CMK (cell line): ENCODE results near the gene PC.

ENCODE experiments used
- DNase-seq: peaks from one replicate; pipeline ENCODE4 v3.0.0-alpha.2; 2010; ENCODE audit warnings: low read depth

Gene PC

DNA sequence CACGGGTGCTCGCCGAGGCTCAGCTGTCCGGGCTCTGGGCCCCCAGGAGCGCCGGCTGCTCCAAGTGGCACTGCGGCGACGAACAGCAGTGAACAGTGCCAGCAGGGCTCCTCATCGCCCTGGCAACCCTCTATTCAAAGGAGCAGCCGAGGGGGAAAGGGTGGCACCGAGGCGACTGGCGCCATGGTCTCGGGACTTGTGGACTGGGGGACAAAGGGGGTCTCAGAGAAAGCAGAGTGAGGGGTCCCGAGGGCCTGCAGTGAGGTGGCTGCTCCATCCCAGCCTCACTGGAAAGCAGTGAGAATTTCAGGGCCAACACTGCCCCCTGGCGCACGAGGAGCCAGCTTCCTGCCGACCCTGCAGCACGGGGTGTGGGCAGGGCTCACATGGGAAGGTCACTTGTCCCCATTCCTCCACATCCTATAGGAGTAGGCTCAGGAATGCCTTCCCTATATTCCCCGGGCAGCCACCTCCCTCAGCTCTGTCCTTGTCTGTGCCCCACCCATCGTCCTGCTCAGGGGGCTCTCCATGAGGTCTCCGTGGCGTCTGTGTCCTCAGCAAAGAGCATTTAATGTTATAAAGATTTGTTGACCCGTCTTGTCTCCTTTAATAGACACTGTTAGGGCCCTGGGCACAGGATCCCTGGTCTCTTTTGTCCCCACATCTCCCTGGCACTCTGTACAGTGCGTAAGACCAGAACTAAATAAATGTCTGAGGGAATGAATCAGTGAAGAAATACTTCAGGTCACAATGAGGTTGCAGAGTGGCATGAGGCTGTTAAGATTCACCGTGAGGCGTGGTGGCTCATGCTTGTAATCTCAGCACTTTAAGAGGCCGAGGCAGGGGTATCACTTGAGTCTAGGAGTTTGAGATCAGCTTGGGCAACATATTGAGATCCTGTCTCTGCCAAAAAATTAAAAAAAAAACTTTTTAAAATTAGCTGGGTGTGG, 74.9 kb downstream of the PC start:
- no peak for DNase-seq

- no peak for DNase-seq
Measured at GRCh38 chr11:66882561-66883015, 75.6 kb downstream of the PC start.

- DNase-seq, result no peak
Measured at GRCh38 chr11:66881927-66882452, 76.2 kb downstream of the PC start.

DNA sequence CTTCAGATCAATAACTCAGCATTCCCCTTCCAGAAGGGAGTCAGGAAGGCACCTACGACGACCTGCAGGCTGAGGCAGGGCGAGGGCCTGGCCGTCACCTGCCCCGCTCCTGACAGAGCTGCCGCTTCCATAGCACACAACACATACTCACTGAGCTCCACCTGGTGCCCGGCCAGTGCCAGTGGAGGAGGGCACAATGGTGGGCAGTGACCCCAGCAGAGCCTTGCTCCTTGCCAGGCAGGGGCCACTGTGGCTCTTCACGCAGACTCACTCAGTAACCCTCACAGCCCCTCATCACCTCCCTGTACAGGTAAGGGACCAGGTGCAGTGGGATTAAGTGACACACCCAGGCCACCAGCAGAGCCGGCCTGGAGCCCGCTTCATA, 76.7 kb downstream of the PC start:
- DNase-seq, result no peak

DNA sequence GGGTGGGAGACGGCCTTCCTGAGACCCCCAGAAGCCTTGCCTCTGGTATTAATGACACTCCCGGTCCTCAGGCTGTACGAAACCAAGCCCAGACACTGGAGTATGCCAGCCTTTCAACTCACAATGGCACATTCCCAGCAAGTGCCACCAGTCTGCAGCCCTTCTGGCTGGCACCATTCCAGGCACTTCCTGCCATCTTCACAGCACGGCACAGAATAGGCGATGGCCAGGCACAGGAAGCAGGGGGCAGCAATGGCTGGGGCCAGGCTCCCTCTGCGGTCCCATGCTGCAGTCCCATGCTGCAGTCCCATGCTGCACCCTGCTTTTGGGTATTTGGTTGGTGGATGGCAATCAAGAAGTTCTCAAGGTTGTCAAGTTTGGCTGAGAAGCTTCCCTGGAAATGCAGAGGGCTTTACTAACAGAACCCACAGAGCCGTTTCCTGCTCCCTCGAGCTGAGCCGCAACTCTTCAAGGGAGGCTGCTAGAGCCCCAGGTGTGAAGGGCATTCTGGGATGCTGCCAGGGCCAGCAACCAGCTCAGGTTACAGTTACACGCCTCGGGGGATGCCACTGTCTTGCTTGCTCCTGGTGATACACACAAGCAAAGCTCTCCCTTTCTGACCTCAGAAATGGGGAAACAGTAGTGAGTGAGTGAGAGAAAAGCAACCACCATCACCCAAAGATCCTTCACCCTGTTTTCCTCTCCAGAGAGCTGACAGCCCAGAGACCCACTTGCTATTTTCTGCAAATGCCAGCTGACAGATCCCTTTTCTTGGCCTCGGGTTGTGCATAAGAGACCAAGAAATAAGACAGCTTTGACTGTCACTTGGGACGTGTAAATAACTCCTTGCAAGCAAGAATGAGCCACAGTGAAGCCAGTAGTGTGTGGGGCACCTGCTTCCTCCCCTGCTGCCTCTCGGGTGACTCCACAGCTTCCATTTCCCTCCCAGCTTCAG, 77.4 kb downstream of the PC start:
- DNase-seq, result no peak

- no peak for DNase-seq
Measured at GRCh38 chr11:66879999-66880398, 78.2 kb downstream of the PC start.

DNA sequence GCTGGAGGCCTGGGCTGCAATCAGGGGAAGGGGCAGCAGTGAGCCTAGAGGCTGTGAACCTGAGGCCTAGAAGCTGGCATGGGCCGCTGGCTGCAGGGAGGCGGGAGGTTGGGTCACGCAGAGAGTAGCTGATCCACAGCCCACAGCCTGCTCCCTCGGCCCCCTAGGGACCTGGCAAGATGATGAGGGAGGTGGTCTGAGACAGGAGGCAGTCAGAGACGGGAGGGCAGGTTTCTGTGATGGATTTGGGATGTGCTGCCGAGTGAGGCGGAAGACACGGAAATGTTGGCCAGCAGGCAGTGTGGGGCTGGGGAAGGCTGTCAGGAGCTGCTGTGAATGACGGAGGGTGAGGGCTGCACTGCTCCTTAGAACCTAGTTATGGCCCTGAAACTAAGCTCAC, 78.6 kb downstream of the PC start:
- DNase-seq, result no peak

DNA sequence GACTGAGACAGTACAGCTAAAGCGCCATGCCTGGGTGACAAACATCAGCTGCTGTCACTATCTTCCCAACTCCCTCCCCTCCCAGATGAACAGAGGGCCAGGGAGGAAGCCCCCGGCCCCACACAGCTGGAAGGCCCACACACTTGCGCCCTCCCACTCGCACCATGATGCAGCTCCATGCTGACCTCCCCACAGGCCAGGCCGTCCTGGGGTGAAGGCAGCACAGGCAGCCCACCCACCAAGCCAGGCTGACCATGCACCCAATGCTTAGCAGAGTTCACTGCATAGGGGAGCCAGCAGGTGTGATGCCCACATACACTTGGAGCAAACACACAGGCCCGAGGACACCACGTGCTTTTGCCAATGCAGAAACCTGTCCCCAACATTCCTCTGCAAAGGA, 79.2 kb downstream of the PC start:
- DNase-seq, result no peak

DNA sequence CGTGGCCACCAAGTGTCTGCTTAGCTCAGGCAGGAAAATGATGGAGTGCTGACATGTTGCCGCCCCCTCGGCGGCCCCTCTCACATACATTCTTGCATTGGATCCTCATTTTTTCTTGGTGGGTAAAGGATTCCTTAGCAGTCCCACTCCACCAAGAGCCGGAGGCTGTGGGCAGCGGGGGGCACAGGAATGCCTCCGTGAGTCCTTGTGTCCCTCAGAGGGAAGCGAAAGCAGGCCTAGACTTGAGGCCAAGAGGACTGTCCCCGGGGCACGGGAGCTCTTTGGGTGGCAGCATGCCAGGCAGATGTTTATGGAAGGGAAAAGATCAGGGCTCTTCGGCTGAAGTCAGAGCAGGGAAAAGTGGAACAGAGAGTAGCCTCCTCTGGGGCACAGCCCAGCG, 79.7 kb downstream of the PC start:
- DNase-seq, result no peak

DNA sequence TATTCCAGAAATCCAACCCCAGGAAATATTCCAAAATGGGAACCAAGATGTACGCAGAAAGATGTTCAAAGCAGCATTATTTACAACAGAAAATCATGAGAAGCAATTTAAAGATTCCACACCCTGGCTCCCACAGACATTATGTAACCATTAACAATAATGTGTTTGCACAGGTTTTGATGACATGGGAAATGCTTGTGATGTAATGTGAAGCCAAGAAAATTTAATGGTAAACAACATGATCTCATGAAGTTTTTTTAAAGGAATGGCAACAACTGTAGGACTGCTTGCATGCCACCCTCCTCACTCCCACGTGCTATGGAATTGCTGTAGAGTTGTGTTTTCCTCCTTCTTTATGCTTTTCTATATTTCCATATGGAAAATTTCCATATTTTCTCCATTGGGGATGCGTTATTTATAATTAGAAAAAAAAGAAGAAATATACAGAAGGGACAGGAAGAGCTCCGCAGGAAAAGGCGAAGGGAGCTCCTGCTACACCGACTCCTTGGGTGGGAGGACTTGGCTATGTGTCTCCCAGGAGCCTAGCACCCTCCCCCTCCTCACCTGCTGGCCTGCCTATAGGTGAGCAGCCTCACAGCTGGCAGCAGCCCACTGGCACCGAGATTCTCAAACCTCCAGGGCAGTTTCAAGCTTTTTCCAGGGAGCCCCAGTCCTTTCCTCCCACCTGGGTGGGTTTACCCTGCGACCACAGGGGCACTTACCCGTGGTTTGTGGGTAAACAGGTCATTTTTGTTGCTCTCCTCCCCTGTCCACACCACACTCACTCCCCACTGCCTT, 80.4 kb downstream of the PC start:
- no peak for DNase-seq

DNA sequence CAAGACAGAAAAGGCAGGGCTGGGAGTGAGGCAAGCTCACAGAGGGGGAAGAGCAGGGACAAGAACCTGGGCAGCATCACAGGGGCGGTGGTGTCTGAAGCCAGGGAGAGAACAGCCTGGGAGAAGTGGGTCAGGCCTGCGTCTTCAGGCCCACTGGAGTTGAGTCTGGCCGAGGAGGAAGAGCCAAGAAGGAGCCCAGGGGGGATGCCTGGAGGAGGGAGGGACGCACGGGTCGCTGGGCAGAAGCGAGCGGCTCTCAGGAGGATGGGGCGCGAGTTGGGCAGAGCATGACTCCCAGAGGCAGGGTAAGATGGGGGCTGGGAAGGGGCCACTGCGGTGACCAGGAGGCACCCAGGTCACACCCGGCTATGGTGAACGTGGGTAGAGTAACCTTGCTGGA, 82.8 kb downstream of the PC start:
- no peak for DNase-seq

DNA sequence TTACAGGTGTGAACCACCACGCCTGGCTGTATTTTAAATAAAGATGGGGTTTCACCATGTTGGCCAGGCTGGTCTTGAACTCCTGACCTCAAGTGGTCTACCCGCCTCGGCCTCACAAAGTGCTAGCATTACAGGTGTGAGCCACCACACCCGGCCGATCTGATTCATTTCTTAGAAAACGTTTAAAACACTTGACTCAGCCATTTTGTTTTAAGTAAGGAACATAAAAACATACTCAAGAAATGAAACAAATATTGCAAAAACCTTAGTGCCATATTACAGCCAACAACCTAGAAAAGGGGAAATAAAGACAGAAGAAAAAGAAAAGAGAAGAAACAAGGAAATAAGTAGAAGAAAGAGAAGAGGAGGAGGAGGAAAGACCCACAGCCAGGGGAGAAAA, 84.0 kb downstream of the PC start:
- no peak for DNase-seq

GRCh38 chr11:66871521-66871901, 86.7 kb downstream of the PC start:
- DNase-seq, result no peak

- no peak for DNase-seq
Measured at GRCh38 chr11:66870616-66871520, 87.3 kb downstream of the PC start.

DNA sequence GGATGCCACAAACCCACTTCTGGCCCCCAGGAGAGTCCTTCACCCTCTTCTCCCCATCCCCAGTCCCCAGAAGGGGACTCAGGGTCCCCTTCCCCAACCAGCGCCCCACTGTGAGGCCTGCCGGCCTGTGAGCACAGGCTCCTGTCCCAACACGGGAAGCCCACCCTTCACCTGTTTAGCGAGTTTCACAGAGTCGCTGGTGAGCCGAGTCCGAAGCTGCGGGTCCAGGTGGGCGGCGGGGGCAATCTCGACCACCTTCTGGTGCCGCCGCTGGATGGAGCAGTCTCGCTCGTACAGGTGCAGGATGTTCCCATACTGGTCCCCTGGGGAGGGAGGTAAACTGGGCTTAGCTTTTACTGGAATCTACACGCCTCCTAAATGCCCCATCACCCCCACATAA, 88.1 kb downstream of the PC start:
- DNase-seq, result no peak

GRCh38 chr11:66869567-66869870, 88.7 kb downstream of the PC start:
- DNase-seq, result no peak

DNA sequence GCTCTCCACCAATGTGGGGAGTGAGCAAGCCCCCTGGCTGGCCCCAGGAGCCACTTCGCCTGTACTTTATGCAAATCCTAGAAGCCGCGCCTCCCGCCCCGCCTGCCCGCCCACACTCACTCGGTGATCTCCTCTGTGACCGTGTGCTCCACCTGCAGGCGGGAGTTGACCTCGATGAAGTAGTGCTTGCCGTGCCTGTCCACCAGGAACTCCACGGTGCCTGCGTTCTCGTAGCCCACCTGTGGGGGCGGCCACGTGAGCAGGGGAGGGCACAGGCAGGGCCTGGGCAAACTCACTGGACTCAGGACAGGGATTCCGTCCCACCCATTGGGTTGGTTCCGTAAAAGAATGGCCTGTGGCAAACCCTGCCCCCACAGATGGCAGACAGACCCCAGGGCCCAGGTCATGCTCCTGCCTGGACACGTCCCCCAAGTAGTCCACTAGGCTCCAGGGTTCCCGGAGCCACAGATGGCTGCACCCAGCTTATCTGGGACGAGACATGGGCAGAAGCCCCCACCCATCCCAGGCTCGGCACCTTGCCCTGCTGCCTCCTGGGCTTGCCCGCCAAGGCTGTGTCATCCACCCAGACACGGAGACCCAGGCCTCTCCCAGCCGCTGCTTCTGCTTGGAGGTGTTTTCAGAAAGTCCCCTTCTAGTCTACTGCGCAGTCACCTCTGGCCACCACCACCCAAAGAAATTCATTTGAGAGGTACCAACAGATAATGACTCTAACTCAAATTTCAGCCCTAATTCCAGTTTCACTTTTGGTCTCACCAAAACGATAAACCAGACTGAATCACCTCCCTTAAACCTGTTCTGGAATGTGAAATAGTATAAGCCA, 89.2 kb downstream of the PC start:
- DNase-seq, result no peak

DNA sequence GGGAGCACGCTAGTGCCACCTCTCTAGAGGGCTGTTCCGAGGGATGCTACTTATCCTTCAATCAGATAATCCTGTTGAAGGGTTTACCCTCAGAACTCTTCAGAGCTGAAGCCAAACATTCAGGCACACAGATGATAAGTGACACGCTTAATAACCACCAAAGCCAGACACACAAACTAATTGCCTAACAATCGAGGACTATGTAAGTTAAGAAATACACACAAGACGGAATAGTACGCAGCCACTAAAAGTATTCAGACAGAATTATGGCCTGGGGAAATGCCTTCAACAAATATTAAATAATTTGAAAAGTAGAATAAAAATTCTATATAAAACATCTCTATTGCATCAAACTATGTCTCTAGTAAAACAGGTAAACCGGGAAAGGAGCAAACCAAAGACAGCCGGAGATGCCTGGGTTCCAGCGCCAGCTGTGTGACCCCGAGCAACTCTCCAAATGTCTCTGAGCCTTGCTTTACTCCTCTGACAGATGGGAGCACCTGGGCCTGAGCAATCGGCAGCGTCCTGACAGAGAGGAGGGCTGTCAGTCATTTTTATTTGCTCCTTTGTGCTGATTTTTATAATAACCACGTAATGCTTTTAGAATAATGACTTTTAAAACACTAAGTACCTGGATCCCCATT, 90.0 kb downstream of the PC start:
- no peak for DNase-seq

DNA sequence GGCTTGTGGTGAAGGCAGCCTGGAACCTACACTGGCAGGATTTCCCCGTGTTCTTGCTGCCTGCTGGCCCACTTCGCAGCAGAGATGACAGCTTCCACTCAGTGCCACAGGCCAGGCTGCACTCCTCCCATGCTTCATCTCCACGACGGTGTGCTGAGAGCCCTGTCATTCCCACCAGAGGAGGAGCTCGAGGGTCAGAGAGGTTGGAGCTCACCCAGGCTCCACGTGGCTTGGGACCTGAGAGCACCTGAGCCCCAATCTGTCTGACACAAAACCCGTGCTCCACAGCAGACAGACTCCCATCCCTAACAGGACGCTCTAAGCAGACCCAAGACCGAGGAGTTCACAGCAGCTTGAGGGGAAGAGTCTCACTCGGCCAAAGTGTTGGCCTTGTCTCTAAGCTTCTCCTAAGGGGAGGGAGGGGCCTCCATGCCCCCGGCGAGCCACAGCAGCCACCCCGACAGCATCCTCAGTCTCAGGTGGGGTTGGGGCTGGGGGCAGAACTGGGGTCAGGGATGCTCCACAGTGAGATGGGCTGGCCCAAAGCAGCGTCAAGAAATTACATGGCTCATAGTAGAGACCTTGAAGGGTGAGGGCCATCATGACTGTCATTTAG, 90.7 kb downstream of the PC start:
- DNase-seq, result no peak
